ENCODE measurements around the gene SMPD2.

SMPD2 gene

GRCh38 chr6:109488001-109488400, 47.5 kb downstream of the SMPD2 start:
- no peak for DNase-seq

DNA sequence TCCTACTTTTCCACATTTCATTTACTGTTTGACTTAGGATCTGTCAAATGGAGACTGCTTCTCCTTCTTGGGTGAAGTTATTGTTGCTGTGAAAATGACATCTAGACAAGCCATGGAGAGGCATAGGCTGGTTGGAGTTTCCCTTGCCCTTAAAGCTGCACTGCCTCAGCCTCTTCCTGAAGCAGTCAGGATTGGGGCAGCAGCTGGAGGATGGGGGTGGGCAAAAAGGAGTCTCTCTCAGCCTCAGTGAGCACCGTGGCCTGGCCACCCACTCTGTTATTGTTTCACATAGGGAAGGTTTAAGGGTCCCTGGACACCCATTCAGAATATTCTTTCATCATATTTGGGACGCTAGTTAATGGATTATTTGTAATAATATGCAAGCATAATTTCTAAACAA, 50.2 kb downstream of the SMPD2 start:
- DNase-seq, result no peak

DNA sequence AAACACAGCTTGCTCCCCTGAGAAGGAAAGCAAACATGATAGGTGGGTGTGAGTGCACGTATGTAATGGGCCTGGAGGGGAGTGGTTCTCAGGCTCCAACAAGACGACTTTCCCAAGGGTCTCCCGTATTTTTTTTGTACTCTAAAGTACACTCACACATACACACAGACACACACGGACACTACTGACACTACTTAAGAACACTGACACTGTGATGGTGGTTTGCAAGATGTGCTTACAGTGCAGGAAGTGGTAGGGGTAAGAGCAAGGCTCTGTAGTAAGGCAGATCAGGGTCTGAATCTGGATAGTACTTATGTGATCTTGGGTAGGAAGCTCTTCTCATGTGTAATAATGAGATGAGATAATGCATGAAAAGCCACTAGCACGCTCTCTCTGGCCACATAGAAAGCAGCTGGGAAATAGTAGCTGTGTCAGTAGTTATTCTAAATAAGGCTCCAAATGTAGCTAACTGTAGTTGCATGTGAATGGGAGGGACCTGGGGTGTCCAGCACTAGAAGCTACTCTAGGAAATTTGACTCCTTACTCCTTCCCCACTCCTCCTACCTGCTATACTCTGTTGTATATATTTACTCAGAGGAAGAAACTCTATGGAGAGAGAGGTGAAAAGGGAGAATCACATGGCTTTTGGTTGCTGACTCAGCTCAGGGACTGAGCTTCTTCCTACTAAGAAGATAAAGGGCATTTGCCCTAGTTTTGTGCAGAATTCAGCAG, 50.8 kb downstream of the SMPD2 start:
- DNase-seq, result no peak

Measured in activated T-cell treated with anti-CD3 and anti-CD28 coated beads, Interleukin-2, amount 50 U/mL, for 1 hour (primary cell).